GM19468 (cell line): ENCODE data around the gene PLVAP.

Experiments
- ATAC-seq: cut with Tn5 transposase; IDR thresholded peaks from one replicate; pipeline ENCODE4 v1.9.1; 2021; ENCODE audit warnings: mild to moderate bottlenecking, moderate library complexity, moderate number of reproducible peaks; ENCODE audit not compliant: unreplicated experiment; ENCODE audit errors: extremely low read depth

PLVAP gene

DNA sequence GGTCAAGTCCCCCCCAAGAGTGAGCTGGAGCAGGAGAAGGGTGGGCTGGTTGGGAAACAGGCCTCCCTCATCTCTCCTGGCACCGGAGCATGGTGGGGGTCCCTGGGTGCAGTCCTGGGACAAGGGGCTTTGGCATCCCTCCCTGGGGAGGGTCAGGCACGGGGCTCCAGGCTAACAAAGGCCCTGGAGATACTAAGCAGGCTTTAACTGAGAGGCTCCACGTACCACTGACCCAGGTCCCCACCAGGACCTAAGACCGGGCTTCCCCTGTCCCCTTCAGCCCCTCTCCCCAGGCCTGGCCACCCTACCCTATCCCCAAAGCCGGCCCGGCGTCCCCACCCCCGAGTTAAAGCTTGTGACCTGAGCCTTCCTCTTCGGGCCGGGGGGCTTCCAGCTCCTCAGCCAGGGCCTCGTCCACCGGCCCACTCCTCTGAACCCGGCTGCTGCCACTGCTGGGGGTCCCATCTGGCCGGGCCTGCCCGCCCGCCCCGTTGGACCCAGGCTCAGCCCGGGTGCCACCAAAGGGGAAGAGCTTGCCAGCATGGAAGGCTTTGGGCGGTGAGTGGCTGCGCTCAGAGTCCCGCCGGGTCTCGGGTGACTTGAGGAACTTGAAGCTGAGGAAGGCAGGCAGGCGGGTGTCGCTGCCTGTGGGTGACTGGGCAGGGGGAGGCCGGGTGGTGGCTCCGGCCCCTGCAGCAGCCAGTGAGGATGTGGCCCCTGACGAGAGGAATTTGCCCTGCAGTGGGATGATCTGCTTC is 52.6 kb downstream of the PLVAP start:
- ATAC-seq = no peak

DNA sequence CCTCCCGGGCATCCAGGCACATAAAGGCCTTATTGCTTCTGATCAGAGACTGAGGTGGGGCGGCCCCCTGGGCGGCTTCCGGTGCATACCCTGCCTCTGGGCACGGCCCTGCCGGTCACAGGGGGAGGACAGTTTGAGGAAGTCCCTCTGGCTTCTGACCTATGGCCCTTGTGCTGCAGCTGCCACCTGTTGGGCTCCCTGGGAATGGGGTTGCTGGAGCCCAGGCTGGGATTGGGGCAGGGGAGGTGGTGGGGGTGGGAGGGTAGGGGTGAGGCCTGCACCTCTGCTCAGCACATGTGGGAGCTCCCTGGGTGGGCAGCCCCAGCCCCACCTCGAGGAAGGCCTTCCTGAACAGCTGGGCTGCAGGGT is 53.2 kb downstream of the PLVAP start:
- no peak for ATAC-seq

GRCh38 chr19:17323300-17323963 is 53.7 kb downstream of the PLVAP start:
- no peak for ATAC-seq

- no peak for ATAC-seq
Measured at GRCh38 chr19:17322854-17323253, 54.3 kb downstream of the PLVAP start.

DNA sequence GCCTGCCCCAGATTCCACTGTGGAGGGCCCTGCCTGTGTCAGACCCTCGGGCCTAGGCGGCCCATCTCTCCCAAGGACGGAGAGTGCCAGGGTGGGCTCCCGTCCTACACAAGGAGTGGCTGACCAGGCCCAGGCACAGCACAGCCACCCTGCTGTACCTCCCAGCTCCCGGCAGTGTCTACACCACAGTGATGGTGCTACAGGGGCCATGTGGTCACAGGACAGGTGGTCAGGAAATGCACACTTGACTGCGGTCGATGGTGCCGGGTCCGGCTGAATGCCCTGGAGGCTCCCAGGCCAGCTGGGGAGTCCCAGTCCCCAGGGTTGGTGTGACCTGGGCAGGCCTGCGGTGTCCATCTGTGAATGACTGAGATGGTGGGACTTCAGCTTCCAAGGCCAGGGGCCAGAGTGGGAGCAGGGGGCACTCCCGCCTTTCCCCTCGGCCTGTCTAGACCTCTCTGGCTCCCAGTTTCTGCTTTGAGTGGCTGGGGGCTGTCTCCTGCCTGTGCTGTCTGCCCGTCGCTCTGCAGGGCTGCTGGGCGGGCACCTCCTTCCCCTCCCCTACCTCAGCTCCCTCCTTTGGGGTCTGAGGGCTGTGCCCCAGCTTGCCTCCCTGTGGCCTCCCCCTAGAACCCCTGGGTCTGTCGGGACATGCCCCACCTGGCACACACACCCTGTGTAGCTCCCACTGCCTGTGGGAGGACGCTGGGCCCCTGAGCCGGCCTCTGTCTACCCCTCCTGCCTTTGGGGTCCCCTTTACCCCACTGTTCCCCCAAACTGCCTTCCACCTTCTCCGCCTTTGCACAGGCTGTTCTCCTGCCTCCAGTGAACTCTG is 55.3 kb downstream of the PLVAP start:
- ATAC-seq = no peak

GRCh38 chr19:17320435-17320834 is 56.7 kb downstream of the PLVAP start:
- ATAC-seq = no peak

DNA sequence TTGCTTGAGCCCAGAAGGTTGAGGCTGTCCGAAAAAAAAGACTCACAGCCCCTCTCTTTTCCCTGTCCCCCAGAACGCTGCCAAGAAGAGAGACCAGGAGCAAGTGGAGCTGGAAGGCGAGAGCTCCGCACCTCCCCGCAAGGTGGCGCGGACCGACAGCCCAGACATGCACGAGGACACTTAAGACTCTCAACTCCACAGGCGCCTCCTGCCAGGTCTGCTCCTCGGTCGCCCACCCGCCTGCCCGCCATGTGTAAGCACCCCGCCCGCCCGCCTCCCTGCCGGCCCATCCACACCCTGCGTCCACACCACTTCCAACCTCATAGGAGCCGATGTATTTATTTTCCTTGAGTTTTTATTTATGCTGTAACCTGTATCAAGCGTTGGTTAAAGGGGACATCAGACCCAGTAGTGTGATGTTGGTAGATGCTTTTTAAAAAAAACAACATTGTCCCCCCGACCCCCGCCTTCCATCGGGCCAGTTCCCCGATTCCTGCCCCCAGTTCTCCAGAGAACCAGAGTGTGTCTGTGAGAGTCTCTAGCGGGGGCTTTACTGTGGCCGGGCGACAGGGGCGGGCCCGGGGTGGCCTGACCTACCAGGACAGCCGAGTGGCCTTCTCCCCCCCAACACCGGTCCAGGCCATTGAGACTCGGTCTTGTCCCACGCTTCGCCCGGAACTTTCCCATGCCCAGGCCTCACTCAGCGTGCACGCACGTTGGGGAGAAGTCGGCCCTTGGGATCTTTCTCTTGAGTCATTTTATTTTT is 57.5 kb downstream of the PLVAP start:
- ATAC-seq = no peak

DNA sequence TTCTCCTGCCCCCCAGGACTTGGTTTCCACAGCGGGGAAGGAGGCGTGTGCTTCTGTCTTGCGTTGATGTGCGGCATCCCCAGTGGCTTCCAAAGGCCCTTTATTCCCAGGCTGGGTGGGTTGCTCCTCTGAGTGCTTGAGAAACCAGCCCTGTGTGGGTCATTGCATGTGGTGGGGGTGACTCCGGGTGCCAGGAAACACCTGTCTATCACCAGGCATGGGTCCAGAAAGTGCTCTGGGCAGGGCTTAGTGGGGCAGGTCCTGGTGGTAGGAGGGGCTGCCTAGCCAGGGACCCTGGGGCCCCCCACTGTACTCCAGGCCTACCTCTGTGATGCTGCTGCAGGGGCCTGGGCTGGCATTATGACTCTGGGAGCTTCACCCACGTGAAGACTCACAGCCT is 58.2 kb downstream of the PLVAP start:
- ATAC-seq = no peak

DNA sequence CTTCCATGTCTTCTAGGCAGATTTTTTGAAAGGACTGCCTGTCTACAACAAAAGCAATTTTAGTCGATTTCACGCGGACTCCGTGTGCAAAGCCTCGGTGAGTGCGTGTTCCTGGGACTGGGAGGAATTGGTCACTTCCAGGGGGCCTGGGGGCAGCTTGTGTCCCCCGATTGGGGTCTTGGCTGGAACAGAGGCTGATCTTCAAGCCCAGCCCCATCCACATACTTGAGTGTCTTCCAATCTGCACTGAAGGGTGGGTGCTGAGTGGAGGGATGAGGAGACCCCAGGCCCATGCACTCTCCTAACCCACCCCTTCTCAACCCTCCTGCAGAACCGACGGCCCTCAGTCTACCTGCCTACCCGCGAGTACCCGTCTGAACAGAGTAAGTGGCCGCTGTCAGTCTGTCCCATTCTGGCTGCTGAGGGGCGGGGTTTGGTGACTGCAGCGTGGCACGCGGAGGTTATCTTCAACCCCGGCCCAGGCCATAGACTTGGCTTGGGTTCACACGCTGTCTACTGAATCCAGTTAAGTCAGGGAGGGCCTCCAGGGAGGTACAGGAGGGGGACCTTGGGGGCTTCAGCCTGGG is 63.0 kb downstream of the PLVAP start:
- ATAC-seq = no peak

DNA sequence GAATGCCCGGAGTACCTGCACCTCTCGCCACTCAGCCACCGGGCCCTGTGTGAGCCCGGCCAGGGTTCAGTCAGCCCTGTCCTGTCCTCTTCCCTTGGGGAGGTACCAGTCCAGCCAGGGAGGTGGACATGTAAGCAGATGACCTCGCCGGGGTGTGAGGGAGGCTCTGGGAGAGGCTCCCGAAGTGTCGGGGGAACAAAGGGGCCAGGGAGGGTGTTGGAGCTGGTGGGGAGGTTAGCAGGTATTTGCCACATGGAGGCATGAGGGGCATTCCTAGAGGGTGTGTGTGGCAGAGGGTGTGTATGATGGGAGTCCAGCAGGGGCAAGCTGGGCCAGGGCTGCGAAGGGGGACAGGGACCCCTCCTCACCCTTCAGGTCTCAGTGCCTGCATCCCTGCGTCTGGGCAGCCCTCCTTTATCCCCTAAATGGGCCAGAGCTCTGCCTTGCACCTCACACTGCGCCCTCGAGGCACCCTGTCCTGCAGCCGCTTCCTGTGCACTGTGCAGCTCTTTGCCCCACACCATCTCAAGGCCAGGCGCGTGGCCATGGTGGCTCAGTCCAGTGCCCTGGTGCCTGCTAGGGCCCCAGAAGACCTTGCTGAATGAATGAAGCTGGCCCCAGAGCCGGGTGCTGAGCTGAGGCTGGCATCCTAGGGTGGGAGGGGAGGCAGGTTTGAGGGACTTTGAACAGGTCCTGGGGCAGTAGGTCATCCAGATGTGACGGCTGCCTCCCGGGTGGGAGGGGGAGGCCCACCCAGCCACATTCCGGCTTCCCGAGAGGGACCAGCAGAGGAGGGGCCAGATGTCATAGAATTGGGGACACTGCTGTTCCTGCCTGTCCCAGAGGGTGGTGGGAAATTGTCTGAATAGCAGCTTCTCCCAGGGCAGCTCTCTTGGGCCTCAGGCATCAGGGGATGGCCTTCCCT is 64.7 kb downstream of the PLVAP start:
- no peak for ATAC-seq

GRCh38 chr19:17311455-17312188 is 65.5 kb downstream of the PLVAP start:
- ATAC-seq = no peak

DNA sequence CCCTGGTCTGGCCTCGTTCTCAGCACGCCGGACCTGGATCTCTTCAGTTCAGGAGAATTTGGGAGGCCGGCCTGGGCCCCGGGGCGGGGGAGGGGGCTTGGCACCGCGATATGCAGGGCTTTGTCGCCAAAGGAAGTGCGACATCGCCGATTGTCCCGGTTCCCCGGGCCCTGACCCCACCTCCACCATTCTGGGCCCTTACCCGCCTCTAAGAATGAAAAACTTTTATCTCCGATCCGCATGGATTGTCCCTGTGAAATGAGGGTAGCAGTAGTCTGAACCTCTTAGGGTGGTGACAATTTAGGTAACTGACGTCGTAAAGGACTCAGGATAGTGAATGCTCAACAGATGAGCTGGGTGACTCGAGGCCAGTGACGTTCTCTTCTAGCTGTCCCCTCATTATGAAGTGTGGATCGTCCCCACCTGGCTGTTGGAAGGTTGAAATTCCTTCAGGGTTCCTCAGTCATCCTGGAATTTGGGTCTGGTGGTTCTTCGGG is 67.1 kb downstream of the PLVAP start:
- ATAC-seq = no peak

- ATAC-seq = no peak
Measured at GRCh38 chr19:17309198-17309964, 67.8 kb downstream of the PLVAP start, which contains the start of gene DDA1. Gene DDA1, plus strand, starts transcription at chr19:17309563. Its CDS starts 92 bp downstream, at chr19:17309655.

DNA sequence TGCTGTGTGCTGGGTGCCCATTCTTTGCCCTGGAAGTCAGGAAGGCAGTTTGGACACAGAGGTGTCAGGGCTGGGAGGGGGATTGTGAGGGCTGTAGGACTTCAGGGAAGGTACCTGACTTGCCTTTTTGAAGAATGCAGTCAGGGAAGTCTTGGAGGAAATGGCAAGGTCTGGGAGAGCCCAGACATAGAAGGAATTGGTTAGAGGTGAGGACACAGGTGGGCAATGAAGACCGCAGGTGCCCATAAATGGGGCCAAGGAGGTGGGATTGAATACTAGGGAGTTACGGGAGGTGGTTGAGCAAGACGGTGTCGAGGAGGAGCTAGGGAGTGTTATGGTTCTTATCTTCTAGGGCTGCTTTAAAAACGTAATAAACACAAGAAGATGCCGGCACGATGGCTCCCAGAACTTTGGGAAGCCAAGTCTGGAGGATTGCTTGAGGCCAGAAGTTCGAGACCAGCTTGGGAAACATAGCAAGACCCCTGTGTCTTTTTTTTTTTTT is 69.2 kb downstream of the PLVAP start:
- ATAC-seq = no peak

DNA sequence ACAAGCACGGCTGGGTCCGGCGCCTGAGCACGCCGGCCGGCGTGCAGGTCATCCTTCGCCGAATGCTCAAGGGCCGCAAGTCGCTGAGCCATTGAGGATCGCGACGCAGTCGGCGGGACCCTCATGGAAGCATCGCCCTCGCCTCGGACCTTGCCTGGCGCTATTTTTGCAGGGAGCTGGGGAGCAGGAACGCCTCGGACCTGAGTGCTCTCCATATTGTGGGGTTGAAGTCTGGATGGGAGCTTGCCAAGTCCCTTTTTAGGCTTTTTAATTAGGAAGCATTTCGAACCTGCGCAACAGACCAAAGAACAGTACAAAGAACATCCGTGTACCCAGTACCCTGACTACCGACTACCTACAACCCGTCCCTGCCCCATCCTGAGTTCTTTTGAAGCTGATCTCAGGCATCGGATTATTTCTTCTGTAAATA is 70.8 kb downstream of the PLVAP start:
- no peak for ATAC-seq

DNA sequence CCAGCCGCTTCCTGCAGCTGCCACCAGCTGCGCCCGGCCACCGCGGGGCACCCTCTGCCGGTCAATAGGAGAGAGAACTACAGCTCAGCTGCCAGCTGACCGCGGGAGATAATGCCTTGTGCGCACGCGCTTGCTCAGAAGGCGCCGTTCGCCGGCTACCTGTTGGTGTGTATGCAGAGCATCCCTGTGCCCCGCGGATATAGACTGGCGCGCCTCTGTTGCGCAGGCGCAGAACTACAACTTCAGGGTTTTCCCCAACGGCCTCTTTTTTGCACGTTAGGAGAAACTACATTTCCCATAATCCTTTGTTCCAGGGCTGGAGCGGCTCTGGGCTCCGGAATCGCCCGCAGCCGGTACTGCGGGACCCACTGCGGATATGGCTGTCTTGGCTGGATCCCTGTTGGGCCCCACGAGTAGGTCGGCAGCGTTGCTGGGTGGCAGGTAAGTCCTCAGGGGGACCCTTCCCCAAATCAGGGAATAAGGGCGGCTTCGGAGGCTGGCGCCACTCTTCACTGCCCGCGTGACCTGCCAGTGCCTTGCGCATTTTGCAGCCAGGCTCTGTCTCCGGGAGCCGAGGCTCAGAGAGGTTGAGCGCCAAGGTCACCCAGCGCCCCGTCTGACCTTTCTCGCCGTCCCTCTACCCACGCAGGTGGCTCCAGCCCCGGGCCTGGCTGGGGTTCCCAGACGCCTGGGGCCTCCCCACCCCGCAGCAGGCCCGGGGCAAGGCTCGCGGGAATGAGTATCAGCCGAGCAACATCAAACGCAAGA is 71.4 kb downstream of the PLVAP start, which contains the start of gene MRPL34:
Gene MRPL34, plus strand, starts transcription at position 356 of the 768 bp plus-strand sequence. Its CDS starts 21 bp downstream, at position 377.
- peak; percentile 43 for ATAC-seq
